ENCODE measurements around the gene REXO5. TPM values are rescaled to one million over a fixed set of nuclear protein-coding genes. Genes with fewer than 3 reads are reported as not detected.

Gene REXO5
- total RNA-seq, 4 donors from 2014 or later: 0.78 to 3.6 (median 1.8) TPM

GRCh38 chr16:20851601-20852000 lies 45.3 kb downstream of the REXO5 start:
- Histone ChIP-seq H3K4me1 (peaks cover 37 to 41% of the 10 kb centered on the region in 2 donors), H3K9me3 (no peaks in the 10 kb centered on the region), H3K27ac (peak overlapping the region; percentile 75 to 83 (median 75)), H3K4me3 (replicated peaks in 1 of 3) (no peak overlapping the region), H3K27me3 (no peaks in the 10 kb centered on the region), H3K36me3 (no peaks in the 10 kb centered on the region)
- peak; percentile 88 to 90 for DNase-seq
- intact Hi-C loops (cut with DNase I): loop anchor here (10.0 kb wide), 1 partner anchor 53 kb away; the partner anchor contains the start of genes DCUN1D3 and LYRM1
- TF ChIP-seq CTCF (IDR thresholded peaks at IDR 0.05) (peak in 1 of 6 experiments; percentile 10), POLR2A (IDR thresholded peaks at IDR 0.05) (peak in 1 of 2 donors; percentile 49)
- 10 to 13% methylated on average over 2 of the region's 2 CpGs for whole genome bisulfite sequencing, 2 donors

GRCh38 chr16:20853143-20853542 lies 46.8 kb downstream of the REXO5 start:
- no peak overlapping the region for H3K4me3 ChIP-seq (replicated peaks in 1 of 3)
- TF ChIP-seq POLR2A (IDR thresholded peaks at IDR 0.05) (no peak), CTCF (IDR thresholded peaks at IDR 0.05) (no peak)
- WGBS, 2 donors: 95% methylated on average over 5 of the region's 5 CpGs
- H3K27ac ChIP-seq: peak overlapping the region in 1 of 3 donors; percentile 13
- H3K27me3 ChIP-seq: no peaks in the 10 kb centered on the region
- peaks cover 37 to 41% of the 10 kb centered on the region in 2 donors for H3K4me1 ChIP-seq
- no peak for DNase-seq
- intact Hi-C loops (cut with DNase I): loop anchor here (10.0 kb wide), 1 partner anchor 52 kb away; the partner anchor contains the start of genes DCUN1D3 and LYRM1
- no peaks in the 10 kb centered on the region for H3K9me3 ChIP-seq
- no peaks in the 10 kb centered on the region for H3K36me3 ChIP-seq

GRCh38 chr16:20853981-20854620 lies 47.8 kb downstream of the REXO5 start:
- no peak for DNase-seq
- no peak overlapping the region for H3K4me3 ChIP-seq (replicated peaks in 1 of 3)
- WGBS, 2 donors: 83 to 87% methylated on average over 3 of the region's 3 CpGs
- no peak overlapping the region for H3K27ac ChIP-seq
- H3K36me3 ChIP-seq: no peaks in the 10 kb centered on the region
- H3K4me1 ChIP-seq: peaks cover 37 to 41% of the 10 kb centered on the region in 2 donors
- intact Hi-C loops (cut with DNase I): loop anchor here (10.0 kb wide), 1 partner anchor 51 kb away; the partner anchor contains the start of genes DCUN1D3 and LYRM1
- no peak for TF ChIP-seq POLR2A (IDR thresholded peaks at IDR 0.05)
- TF ChIP-seq CTCF (IDR thresholded peaks at IDR 0.05): no peak
- no peaks in the 10 kb centered on the region for H3K27me3 ChIP-seq
- H3K9me3 ChIP-seq: no peaks in the 10 kb centered on the region

- TF ChIP-seq POLR2A (IDR thresholded peaks at IDR 0.05) (no peak), CTCF (IDR thresholded peaks at IDR 0.05) (no peak)
These were observed 48.6 kb downstream of the REXO5 start for GRCh38 chr16:20854963-20855362.

GRCh38 chr16:20857281-20857680 lies 51.0 kb downstream of the REXO5 start:
- TF ChIP-seq POLR2A (IDR thresholded peaks at IDR 0.05) (no peak), CTCF (IDR thresholded peaks at IDR 0.05) (no peak)
- Histone ChIP-seq H3K27ac (no peak overlapping the region), H3K4me1 (peaks cover 14% of the 10 kb centered on the region in 2 donors)

More at GRCh38 chr16:20854963-20855362, 48.6 kb downstream of the REXO5 start:
- no peaks in the 10 kb centered on the region for H3K9me3 ChIP-seq
- intact Hi-C loops (cut with DNase I): loop anchor here (10.0 kb wide), 1 partner anchor 50 kb away; the partner anchor contains the start of genes DCUN1D3 and LYRM1
- WGBS, 2 donors: 95 to 100% methylated on average over 2 of the region's 2 CpGs
- H3K4me3 ChIP-seq (replicated peaks in 1 of 3): no peak overlapping the region
- H3K27ac ChIP-seq: no peak overlapping the region
- peaks cover 33 to 37% of the 10 kb centered on the region in 2 donors for H3K4me1 ChIP-seq
- no peaks in the 10 kb centered on the region for H3K27me3 ChIP-seq
- H3K36me3 ChIP-seq: peaks cover 4 to 5% of the 10 kb centered on the region in 2 donors
- DNase-seq: no peak

More at GRCh38 chr16:20857281-20857680, 51.0 kb downstream of the REXO5 start:
- 61 to 69% methylated on average over 2 of the region's 2 CpGs for WGBS, 2 donors
- Histone ChIP-seq H3K27me3 (no peaks in the 10 kb centered on the region), H3K9me3 (no peaks in the 10 kb centered on the region), H3K4me3 (replicated peaks in 1 of 3) (no peak overlapping the region), H3K36me3 (peaks cover 9 to 11% of the 10 kb centered on the region in 2 donors)
- intact Hi-C loops (cut with DNase I): loop anchor here (10.0 kb wide), 1 partner anchor 48 kb away; the partner anchor contains the start of genes DCUN1D3 and LYRM1
- DNase-seq: no peak
